HepG2 (cell line): ENCODE measurements around the gene RAMAC. TPM values are rescaled to one million over a fixed set of nuclear protein-coding genes. Genes with fewer than 3 reads are reported as not detected.
A peak's percentile ranks its signal among the peaks of the same experiment; 100 is the strongest.

ENCODE experiments used
- CBX5 ChIP-seq: sonication (generic); formaldehyde crosslinking; IDR thresholded peaks from 2 replicates; pipeline ENCODE4 v1.4.0; 2020; ENCODE audit warnings: missing genetic modification reagents, borderline replicate concordance
- CREM ChIP-seq, 2 experiments: sonication (generic) in 1 of 2; formaldehyde crosslinking in 1 of 2; IDR thresholded peaks; 2 replicates each; pipeline versions ENCODE4 v1.4.0 to v1.6.1; 2016 to 2020; ENCODE audit warnings: antibody characterized with exemption in 1 of 2, mild to moderate bottlenecking in 1 of 2, missing genetic modification reagents in 1 of 2
- ETV6 ChIP-seq: sonication (generic); formaldehyde crosslinking; conservative IDR thresholded peaks from 2 replicates; pipeline ENCODE4 v1.4.0; 2020; ENCODE audit warnings: missing genetic modification reagents
- FOSL2 ChIP-seq: sonication (generic); formaldehyde crosslinking; IDR thresholded peaks from 2 replicates; pipeline ENCODE4 v1.4.0; 2020; ENCODE audit warnings: missing genetic modification reagents
- GATAD2A ChIP-seq: IDR thresholded peaks from 2 replicates; pipeline ENCODE4 v1.6.1; 2016
- KAT2B ChIP-seq: fragments of 150-350 bp; IDR thresholded peaks from 2 replicates; pipeline ENCODE4 v1.6.1; 2014; ENCODE audit warnings: low read depth, low read length, borderline replicate concordance
- MIXL1 ChIP-seq: IDR thresholded peaks from 2 replicates; pipeline ENCODE4 v1.6.1; 2016
- MYNN ChIP-seq: sonication (generic); formaldehyde crosslinking; IDR thresholded peaks from 2 replicates; pipeline ENCODE4 v1.4.0; 2020; ENCODE audit warnings: mild to moderate bottlenecking, low read depth, missing genetic modification reagents
- MZF1 ChIP-seq: sonication (generic); formaldehyde crosslinking; IDR thresholded peaks from 2 replicates; pipeline ENCODE4 v1.8.1; 2023; ENCODE audit warnings: mild to moderate bottlenecking, missing genetic modification reagents, borderline replicate concordance
- NKX3-1 ChIP-seq: sonication (generic); formaldehyde crosslinking; IDR thresholded peaks from 2 replicates; pipeline ENCODE4 v1.5.0; 2020; ENCODE audit warnings: missing genetic modification reagents
- NR2C2 ChIP-seq: sonication (generic); formaldehyde crosslinking; IDR thresholded peaks from 2 replicates; pipeline ENCODE4 v1.4.0; 2020; ENCODE audit warnings: missing genetic modification reagents, mild to moderate bottlenecking, moderate library complexity, borderline replicate concordance
- RFX5 ChIP-seq: IDR thresholded peaks from 2 replicates; pipeline ENCODE4 v1.6.1; 2011; ENCODE audit warnings: low read depth, low read length, improper control_type of control experiment
- RXRB ChIP-seq: IDR thresholded peaks from 2 replicates; pipeline ENCODE4 v1.6.1; 2016; ENCODE audit warnings: borderline replicate concordance, missing genetic modification reagents, missing compliant biosample characterization
- SMAD1 ChIP-seq: sonication (generic); formaldehyde crosslinking; IDR thresholded peaks from 2 replicates; pipeline ENCODE4 v1.4.0; 2020; ENCODE audit warnings: missing genetic modification reagents, low read depth, mild to moderate bottlenecking, borderline replicate concordance
- STAT5B ChIP-seq: sonication (generic); formaldehyde crosslinking; IDR thresholded peaks from 2 replicates; pipeline ENCODE4 v1.4.0; 2020; ENCODE audit warnings: missing genetic modification reagents
- TFAP4 ChIP-seq: sonication (generic); IDR thresholded peaks from 2 replicates; pipeline ENCODE4 v1.6.1; 2016; ENCODE audit warnings: low read depth, borderline replicate concordance
- YEATS4 ChIP-seq: sonication (generic); formaldehyde crosslinking; IDR thresholded peaks from 2 replicates; pipeline ENCODE4 v1.4.0; 2020; ENCODE audit warnings: missing genetic modification reagents, borderline replicate concordance
- ZNF143 ChIP-seq: sonication (generic); formaldehyde crosslinking; IDR thresholded peaks from 2 replicates; pipeline ENCODE4 v1.4.0; 2020; ENCODE audit warnings: missing genetic modification reagents
- ZNF276 ChIP-seq: sonication (generic); formaldehyde crosslinking; IDR thresholded peaks from 2 replicates; pipeline ENCODE4 v1.4.0; 2020; ENCODE audit warnings: mild to moderate bottlenecking, low read depth, missing genetic modification reagents
- ZNF33B ChIP-seq: sonication (generic); formaldehyde crosslinking; IDR thresholded peaks from 2 replicates; pipeline ENCODE4 v1.5.1; 2020; ENCODE audit warnings: mild to moderate bottlenecking, missing genetic modification reagents
- ZNF580 ChIP-seq: IDR thresholded peaks from 2 replicates; pipeline ENCODE4 v1.6.1; 2016; ENCODE audit warnings: low read depth, borderline replicate concordance
- ZNF607 ChIP-seq: sonication (generic); formaldehyde crosslinking; IDR thresholded peaks from 2 replicates; pipeline ENCODE4 v1.5.1; 2020; ENCODE audit warnings: missing genetic modification reagents, mild to moderate bottlenecking, borderline replicate concordance
- ZNF775 ChIP-seq: sonication (generic); formaldehyde crosslinking; IDR thresholded peaks from 2 replicates; pipeline ENCODE4 v1.4.0; 2020; ENCODE audit warnings: missing genetic modification reagents, mild to moderate bottlenecking, moderate library complexity, borderline replicate concordance
- polyA plus RNA-seq, 8 experiments: library from polyadenylated mRNA; depleted of rRNA in 3 of 8; stranded (reverse) in 7 of 8; unstranded in 1 of 8; fragments of >200 nt; fragmentation: Illumina TruSeq in 4 of 8; extraction: Trizol in 4 of 8; gene quantifications; 2 replicates each; pipeline versions ENCODE4 v1.2.1 to v1.2.3, GENCODE V29; 2011 to 2016; ENCODE audit warnings: low read depth in 4 of 8, missing spikeins in 1 of 8, mixed read lengths in 1 of 8; ENCODE audit not compliant: insufficient read depth in 1 of 8
- total RNA-seq, 5 experiments: library from RNA; depleted of rRNA; stranded (reverse); fragments of >200 nt; fragmentation: Illumina TruSeq; extraction: Trizol; gene quantifications; 2 replicates each; pipeline ENCODE4 v1.2.3, GENCODE V29; 2016; ENCODE audit warnings: low read depth in 1 of 5
- TF ChIP-seq, protein P1 (sequence below): sonication (generic); formaldehyde crosslinking; IDR thresholded peaks from 2 replicates; pipeline ENCODE4 v1.4.0; 2020; ENCODE audit warnings: missing genetic modification reagents

The RAMAC gene
- total and polyA plus RNA-seq, 2 of the 13 experiments (the other 11 are each of a cell fraction or from before 2014, with no cell fraction given) = 22.2 to 45.9 TPM

- 0 out of 2 replicates have a peak, but pooled peaks have one; percentile 73 for TF ChIP-seq ETV6 (CRISPR knock-in tag)
- peak; percentile 69; the same call in 1 of the 2 replicates for TF ChIP-seq RXRB (CRISPR knock-in tag)
- TF ChIP-seq STAT5B (CRISPR knock-in tag) = 0 out of 2 replicates have a peak, but pooled peaks have one; percentile 61
- TF ChIP-seq ZNF775 (CRISPR knock-in tag) = no peak
- TF ChIP-seq NR2C2 (CRISPR knock-in tag) = peak; percentile 10; the same call in 1 of the 2 replicates
- peak; percentile 40; the same call in 1 of the 2 replicates for TF ChIP-seq MIXL1 (CRISPR knock-in tag)
- no peak for TF ChIP-seq RFX5
- 0 out of 2 replicates have a peak, but pooled peaks have one; percentile 13 for TF ChIP-seq ZNF143 (CRISPR knock-in tag)
- peak; percentile 90 for TF ChIP-seq YEATS4 (CRISPR knock-in tag)
- peak; percentile 84 for TF ChIP-seq ZNF607
- TF ChIP-seq CREM (IDR thresholded peaks at IDR 0.05) = no peak; the same call in 1 of the 2 replicates
- no peak for TF ChIP-seq CREM (CRISPR knock-in tag; IDR thresholded peaks at IDR 0.05)
- TF ChIP-seq GATAD2A (CRISPR knock-in tag) = peak; percentile 51
- TF ChIP-seq TFAP4 = peak; percentile 63; the same call in 1 of the 2 replicates
- TF ChIP-seq ZNF580 (CRISPR knock-in tag) = peak; percentile 87; the same call in 1 of the 2 replicates
- peak; percentile 88; the same call in 1 of the 2 replicates for TF ChIP-seq MYNN (CRISPR knock-in tag)
- peak; percentile 77; the same call in 1 of the 2 replicates for TF ChIP-seq CBX5 (CRISPR knock-in tag)
- no peak for TF ChIP-seq ZNF276 (CRISPR knock-in tag)
- TF ChIP-seq SMAD1 (CRISPR knock-in tag) = peak; percentile 31; the same call in 1 of the 2 replicates
- TF ChIP-seq ZNF33B (CRISPR knock-in tag) = 0 out of 2 replicates have a peak, but pooled peaks have one; percentile 51
- no peak for TF ChIP-seq KAT2B
- TF ChIP-seq, protein P1, sequence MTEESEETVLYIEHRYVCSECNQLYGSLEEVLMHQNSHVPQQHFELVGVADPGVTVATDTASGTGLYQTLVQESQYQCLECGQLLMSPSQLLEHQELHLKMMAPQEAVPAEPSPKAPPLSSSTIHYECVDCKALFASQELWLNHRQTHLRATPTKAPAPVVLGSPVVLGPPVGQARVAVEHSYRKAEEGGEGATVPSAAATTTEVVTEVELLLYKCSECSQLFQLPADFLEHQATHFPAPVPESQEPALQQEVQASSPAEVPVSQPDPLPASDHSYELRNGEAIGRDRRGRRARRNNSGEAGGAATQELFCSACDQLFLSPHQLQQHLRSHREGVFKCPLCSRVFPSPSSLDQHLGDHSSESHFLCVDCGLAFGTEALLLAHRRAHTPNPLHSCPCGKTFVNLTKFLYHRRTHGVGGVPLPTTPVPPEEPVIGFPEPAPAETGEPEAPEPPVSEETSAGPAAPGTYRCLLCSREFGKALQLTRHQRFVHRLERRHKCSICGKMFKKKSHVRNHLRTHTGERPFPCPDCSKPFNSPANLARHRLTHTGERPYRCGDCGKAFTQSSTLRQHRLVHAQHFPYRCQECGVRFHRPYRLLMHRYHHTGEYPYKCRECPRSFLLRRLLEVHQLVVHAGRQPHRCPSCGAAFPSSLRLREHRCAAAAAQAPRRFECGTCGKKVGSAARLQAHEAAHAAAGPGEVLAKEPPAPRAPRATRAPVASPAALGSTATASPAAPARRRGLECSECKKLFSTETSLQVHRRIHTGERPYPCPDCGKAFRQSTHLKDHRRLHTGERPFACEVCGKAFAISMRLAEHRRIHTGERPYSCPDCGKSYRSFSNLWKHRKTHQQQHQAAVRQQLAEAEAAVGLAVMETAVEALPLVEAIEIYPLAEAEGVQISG = peak; percentile 100
- TF ChIP-seq NKX3-1 (CRISPR knock-in tag) = peak; percentile 44; the same call in 1 of the 2 replicates
- TF ChIP-seq FOSL2 (CRISPR knock-in tag) = peak; percentile 18; the same call in 1 of the 2 replicates
- peak; percentile 78; the same call in 1 of the 2 replicates for TF ChIP-seq MZF1 (CRISPR knock-in tag)
Measured at GRCh38 chr15:83011271-83012075, 25.5 kb downstream of the RAMAC start, which contains the start of gene C15orf40 (continued).
